IMR-90 (cell line): ENCODE measurements around the gene TSACC.

Source experiments
- BHLHE40 ChIP-seq: fragments of 150-350 bp; IDR thresholded peaks from 2 replicates; pipeline ENCODE4 v1.6.1; 2016; ENCODE audit warnings: mild to moderate bottlenecking, low read depth, low read length
- FOS ChIP-seq: fragments of 150-350 bp; IDR thresholded peaks from 2 replicates; pipeline ENCODE4 v1.6.1; 2016; ENCODE audit warnings: low read depth, low read length
- MXI1 ChIP-seq: IDR thresholded peaks from 2 replicates; pipeline ENCODE4 v1.6.1; 2012; ENCODE audit warnings: low read depth, mild to moderate bottlenecking, low read length, moderate library complexity, borderline replicate concordance
- POLR2A ChIP-seq: IDR thresholded peaks from 2 replicates; pipeline ENCODE4 v1.6.1; 2012; ENCODE audit warnings: mild to moderate bottlenecking, low read depth, low read length
- SMC3 ChIP-seq: fragments of 150-350 bp; IDR thresholded peaks from 2 replicates; pipeline ENCODE4 v1.6.1; 2016; ENCODE audit warnings: low read depth, mild to moderate bottlenecking, antibody characterized with exemption, low read length, moderate library complexity
- TF ChIP-seq, protein P1 (sequence below): conservative IDR thresholded peaks from 2 replicates; pipeline ENCODE4 v1.5.1; 2012; ENCODE audit warnings: mild to moderate bottlenecking, low read depth, low read length, improper control_type of control experiment
- TF ChIP-seq, protein P2 (sequence below): fragments of 150-350 bp; IDR thresholded peaks from 2 replicates; pipeline ENCODE4 v1.6.1; 2016; ENCODE audit warnings: low read depth, mild to moderate bottlenecking, low read length, moderate library complexity, borderline replicate concordance

DNA sequence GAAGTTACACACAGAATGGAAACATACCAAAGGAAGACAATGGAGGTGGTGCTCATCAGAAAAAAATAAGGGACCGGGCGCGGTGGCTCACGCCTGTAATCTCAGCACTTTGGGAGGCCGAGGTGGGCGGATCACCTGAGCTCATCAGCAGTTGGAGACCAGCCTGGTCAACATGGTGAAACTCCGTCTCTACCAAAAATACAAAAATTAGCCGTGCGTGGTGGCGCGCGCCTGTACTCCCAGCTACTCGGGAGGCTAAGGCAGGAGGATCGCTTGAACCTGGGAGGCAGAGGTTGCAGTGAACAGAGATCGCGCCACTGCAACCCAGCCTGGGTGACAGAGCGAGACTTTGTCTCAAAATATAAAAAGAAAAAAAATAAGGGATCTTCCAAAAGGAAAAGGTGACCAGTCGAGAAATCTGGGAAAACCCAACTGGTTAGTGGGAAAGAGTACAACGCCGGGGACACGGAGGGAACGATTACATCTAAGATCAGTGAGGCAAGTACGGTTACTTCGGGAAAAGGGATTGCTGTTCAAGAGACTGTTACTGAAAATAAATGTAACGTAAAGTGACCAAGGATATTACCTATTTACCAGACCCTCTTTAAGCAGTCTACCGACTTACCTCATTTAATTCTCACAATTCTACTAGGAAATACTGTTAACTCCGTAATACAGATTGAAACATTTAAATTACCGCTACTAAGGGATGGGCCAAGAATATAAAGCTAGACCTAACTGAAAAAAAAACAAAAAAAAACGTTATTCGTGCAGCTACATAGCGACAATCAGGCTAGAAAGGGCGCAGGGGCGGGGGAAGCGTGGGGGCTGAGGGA, 1.1 kb upstream of the TSACC start:
- TF ChIP-seq, protein P1, sequence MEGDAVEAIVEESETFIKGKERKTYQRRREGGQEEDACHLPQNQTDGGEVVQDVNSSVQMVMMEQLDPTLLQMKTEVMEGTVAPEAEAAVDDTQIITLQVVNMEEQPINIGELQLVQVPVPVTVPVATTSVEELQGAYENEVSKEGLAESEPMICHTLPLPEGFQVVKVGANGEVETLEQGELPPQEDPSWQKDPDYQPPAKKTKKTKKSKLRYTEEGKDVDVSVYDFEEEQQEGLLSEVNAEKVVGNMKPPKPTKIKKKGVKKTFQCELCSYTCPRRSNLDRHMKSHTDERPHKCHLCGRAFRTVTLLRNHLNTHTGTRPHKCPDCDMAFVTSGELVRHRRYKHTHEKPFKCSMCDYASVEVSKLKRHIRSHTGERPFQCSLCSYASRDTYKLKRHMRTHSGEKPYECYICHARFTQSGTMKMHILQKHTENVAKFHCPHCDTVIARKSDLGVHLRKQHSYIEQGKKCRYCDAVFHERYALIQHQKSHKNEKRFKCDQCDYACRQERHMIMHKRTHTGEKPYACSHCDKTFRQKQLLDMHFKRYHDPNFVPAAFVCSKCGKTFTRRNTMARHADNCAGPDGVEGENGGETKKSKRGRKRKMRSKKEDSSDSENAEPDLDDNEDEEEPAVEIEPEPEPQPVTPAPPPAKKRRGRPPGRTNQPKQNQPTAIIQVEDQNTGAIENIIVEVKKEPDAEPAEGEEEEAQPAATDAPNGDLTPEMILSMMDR: no peak
- no peak for TF ChIP-seq BHLHE40
- no peak for TF ChIP-seq POLR2A
- no peak for TF ChIP-seq MXI1
- no peak for TF ChIP-seq FOS
- TF ChIP-seq SMC3: no peak
- TF ChIP-seq, protein P2, sequence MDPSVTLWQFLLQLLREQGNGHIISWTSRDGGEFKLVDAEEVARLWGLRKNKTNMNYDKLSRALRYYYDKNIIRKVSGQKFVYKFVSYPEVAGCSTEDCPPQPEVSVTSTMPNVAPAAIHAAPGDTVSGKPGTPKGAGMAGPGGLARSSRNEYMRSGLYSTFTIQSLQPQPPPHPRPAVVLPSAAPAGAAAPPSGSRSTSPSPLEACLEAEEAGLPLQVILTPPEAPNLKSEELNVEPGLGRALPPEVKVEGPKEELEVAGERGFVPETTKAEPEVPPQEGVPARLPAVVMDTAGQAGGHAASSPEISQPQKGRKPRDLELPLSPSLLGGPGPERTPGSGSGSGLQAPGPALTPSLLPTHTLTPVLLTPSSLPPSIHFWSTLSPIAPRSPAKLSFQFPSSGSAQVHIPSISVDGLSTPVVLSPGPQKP: no peak
